SK-N-SH (cell line): ENCODE measurements around the gene TBL1X. TPM values are rescaled to one million over a fixed set of nuclear protein-coding genes. Genes with fewer than 3 reads are reported as not detected.

ENCODE experiments used
- CTCF ChIA-PET: fragments of 300-600, 350-600 bp; formaldehyde crosslinking; extraction: SDS; loops from one replicate; lab custom pipeline; 2021; lab: Yijun Ruan, JAX
- POLR2A ChIA-PET: fragments of 350-600 bp; sonication (Branson Sonifier 250); formaldehyde crosslinking; extraction: SDS; loops from one replicate; lab custom pipeline; 2020; ENCODE audit warnings: antibody characterized with exemption, inconsistent platforms; lab: Yijun Ruan, JAX
- DNase-seq: peaks from one replicate; pipeline ENCODE4 v3.0.0; 2012
- H2AFZ ChIP-seq: fragments of 200-600 bp; sonication (generic); 2 replicates; pipeline ENCODE4 v1.8.1; 2016; ENCODE audit warnings: antibody characterized with exemption, mild to moderate bottlenecking, low read depth
- H3F3A ChIP-seq: fragments of 200-600 bp; sonication (generic); replicated peaks from 2 replicates; pipeline ENCODE3; 2016; ENCODE audit warnings: antibody characterized with exemption, mild to moderate bottlenecking; ENCODE audit not compliant: insufficient read depth
- H3K27ac ChIP-seq, 2 experiments: fragments of 200-500 bp in 1 of 2; fragments of 200-600 bp in 1 of 2; sonication (Bioruptor generic) in 1 of 2; sonication (generic), shearing (Covaris generic) in 1 of 2; 2 replicates each; pipeline versions ENCODE4 v1.5.1 to v1.6.1; 2014 to 2016; ENCODE audit warnings: low read depth in 2 of 2, inconsistent platforms in 1 of 2, low read length in 1 of 2, mild to moderate bottlenecking in 1 of 2, mixed read lengths in 1 of 2
- H3K27me3 ChIP-seq: fragments of 200-600 bp; sonication (generic), shearing (Covaris generic); 2 replicates; pipeline ENCODE4 v1.6.1; 2016; ENCODE audit warnings: mixed run types; ENCODE audit not compliant: insufficient read depth
- H3K36me3 ChIP-seq, 2 experiments: fragments of 200-500 bp in 1 of 2; fragments of 200-600 bp in 1 of 2; sonication (Bioruptor generic) in 1 of 2; sonication (generic) in 1 of 2; replicated peaks in 1 of 2; 2 replicates each; pipeline versions ENCODE3 to v1.5.1; 2014 to 2016; ENCODE audit warnings: low read length in 1 of 2, mild to moderate bottlenecking in 1 of 2; ENCODE audit not compliant: insufficient read depth in 2 of 2, control insufficient read depth in 1 of 2
- H3K4me1 ChIP-seq, 2 experiments: fragments of 200-500 bp in 1 of 2; fragments of 200-600 bp in 1 of 2; sonication (Bioruptor generic) in 1 of 2; sonication (generic), shearing (Covaris generic) in 1 of 2; 2 replicates each; pipeline versions ENCODE4 v1.5.1 to v1.6.1; 2014 to 2016; ENCODE audit warnings: low read depth in 1 of 2, low read length in 1 of 2, mixed run types in 1 of 2; ENCODE audit not compliant: insufficient read depth in 2 of 2, control insufficient read depth in 1 of 2
- H3K4me2 ChIP-seq: fragments of 200-600 bp; sonication (generic), shearing (Covaris generic); 2 replicates; pipeline ENCODE4 v1.6.1; 2017; ENCODE audit warnings: mixed run types
- H3K4me3 ChIP-seq, 2 experiments: fragments of 200-500 bp in 1 of 2; fragments of 200-600 bp in 1 of 2; sonication (Bioruptor generic) in 1 of 2; sonication (generic), shearing (Covaris generic) in 1 of 2; 2 replicates each; pipeline versions ENCODE4 v1.5.1 to v1.8.1; 2014 to 2016; ENCODE audit warnings: low read depth in 2 of 2, inconsistent platforms in 1 of 2, low read length in 1 of 2, mild to moderate bottlenecking in 1 of 2, mixed read lengths in 1 of 2, moderate library complexity in 1 of 2
- H3K79me2 ChIP-seq: fragments of 200-600 bp; sonication (generic); 2 replicates; pipeline ENCODE4 v1.8.1; 2017; ENCODE audit warnings: mild to moderate bottlenecking; ENCODE audit not compliant: insufficient read depth
- H3K9ac ChIP-seq: fragments of 200-600 bp; sonication (generic); 2 replicates; pipeline ENCODE4 v1.6.1; 2017; ENCODE audit warnings: mixed run types
- H3K9me2 ChIP-seq: fragments of 200-600 bp; sonication (generic); 2 replicates; pipeline ENCODE4 v1.6.1; 2017; ENCODE audit warnings: mixed run types
- H3K9me3 ChIP-seq: fragments of 200-600 bp; sonication (generic); 2 replicates; pipeline ENCODE4 v1.6.1; 2017; ENCODE audit warnings: mixed run types, mild to moderate bottlenecking, moderate library complexity
- H4K20me1 ChIP-seq: fragments of 200-600 bp; sonication (generic); 2 replicates; pipeline ENCODE4 v1.6.1; 2017; ENCODE audit warnings: mild to moderate bottlenecking, mixed run types; ENCODE audit not compliant: insufficient read depth
- CHD2 ChIP-seq: fragments of 150-350 bp; IDR thresholded peaks from 2 replicates; pipeline ENCODE4 v1.6.1; 2018; ENCODE audit warnings: low read length; ENCODE audit not compliant: partially characterized antibody
- EZH2phosphoT487 ChIP-seq: fragments of 200-600 bp; sonication (generic); IDR thresholded peaks from 2 replicates; pipeline ENCODE4 v1.6.1; 2017; ENCODE audit warnings: low read depth, mixed run types, mild to moderate bottlenecking, antibody characterized with exemption, moderate library complexity, borderline replicate concordance
- FOSL2 ChIP-seq: IDR thresholded peaks from 2 replicates; pipeline ENCODE4 v1.4.0; 2012; ENCODE audit warnings: low read depth, mild to moderate bottlenecking, moderate library complexity, borderline replicate concordance
- GATA2 ChIP-seq: sonication (generic); formaldehyde crosslinking; IDR thresholded peaks from 2 replicates; pipeline ENCODE4 v1.5.0; 2020; ENCODE audit warnings: mild to moderate bottlenecking, missing genetic modification reagents
- IRF3 ChIP-seq: fragments of 150-350 bp; IDR thresholded peaks from 2 replicates; pipeline ENCODE4 v1.6.1; 2016; ENCODE audit warnings: mild to moderate bottlenecking, low read depth, low read length
- JUND ChIP-seq: IDR thresholded peaks from 2 replicates; pipeline ENCODE4 v1.4.0; 2012
- MEF2A ChIP-seq: IDR thresholded peaks from 2 replicates; pipeline ENCODE4 v1.4.0; 2012; ENCODE audit warnings: low read depth, borderline replicate concordance
- POLR2AphosphoS5 ChIP-seq: IDR thresholded peaks from 2 replicates; pipeline ENCODE4 v1.6.1; 2012; ENCODE audit warnings: low read depth, low read length
- RXRA ChIP-seq: IDR thresholded peaks from 2 replicates; pipeline ENCODE4 v1.4.0; 2012; ENCODE audit warnings: low read depth, mild to moderate bottlenecking, borderline replicate concordance
- SIN3A ChIP-seq: IDR thresholded peaks from 2 replicates; pipeline ENCODE4 v1.6.1; 2012; ENCODE audit warnings: low read depth, mild to moderate bottlenecking, low read length, moderate library complexity, borderline replicate concordance
- TCF12 ChIP-seq: IDR thresholded peaks from 2 replicates; pipeline ENCODE4 v1.4.0; 2012
- TEAD4 ChIP-seq: IDR thresholded peaks from 2 replicates; pipeline ENCODE4 v1.4.0; 2012; ENCODE audit warnings: mild to moderate bottlenecking, borderline replicate concordance; ENCODE audit not compliant: insufficient read depth
- USF1 ChIP-seq: IDR thresholded peaks from 2 replicates; pipeline ENCODE4 v1.4.0; 2012; ENCODE audit warnings: low read depth, borderline replicate concordance
- ZBTB33 ChIP-seq: IDR thresholded peaks from 2 replicates; pipeline ENCODE4 v1.4.0; 2012; ENCODE audit warnings: low read depth, borderline replicate concordance
- WGBS: methylation state at CpG from one replicate; pipeline ENCODE4 v1.1.6; 2017; ENCODE audit warnings: low lambda C conversion rate; 5-methylcytosine and 5-hydroxymethylcytosine counted together
- polyA plus RNA-seq, 3 experiments: library from polyadenylated mRNA; depleted of rRNA; stranded (reverse); fragments of >200 nt; gene quantifications; 2 replicates each; pipeline ENCODE4 v1.2.3, GENCODE V29; 2012

The TBL1X gene
- polyA plus RNA-seq, 1 of the 3 experiments (the other 2 are of a cell fraction), result 10.6 TPM

GRCh38 chrX:9495496-9495895 is 30.6 kb downstream of the TBL1X start (continued):
- TF ChIP-seq TCF12, result no peak
- TF ChIP-seq SIN3A, result no peak
- no peak for TF ChIP-seq USF1
- no peak for TF ChIP-seq FOSL2

GRCh38 chrX:9498236-9498635 is 33.4 kb downstream of the TBL1X start:
- no peak overlapping the region; a peak in 1 of 4 replicates for H3K27ac ChIP-seq
- H3K9ac ChIP-seq, result no peak overlapping the region
- POLR2A ChIA-PET, result no interaction called here
- no peaks in the 10 kb centered on the region for H3K9me2 ChIP-seq
- H3K4me3 ChIP-seq, result no peak overlapping the region
- peaks cover 30% of the 10 kb centered on the region for H3K79me2 ChIP-seq
- no peak overlapping the region for H3K4me2 ChIP-seq
- CTCF ChIA-PET, result interaction anchor here (1.7 kb wide), 1 partner anchor 146 kb away, joined by 3 read pairs; no protein-coding TSS in a partner anchor
- no peaks in the 10 kb centered on the region for H3F3A ChIP-seq
- WGBS, result 37% methylated on average over 5 of the region's 5 CpGs
- peak; percentile 28 for DNase-seq
- no peaks in the 10 kb centered on the region for H3K9me3 ChIP-seq
- H3K27me3 ChIP-seq, result no peaks in the 10 kb centered on the region
- peaks cover under 1% of the 10 kb centered on the region; the same call in 1 of the 2 replicates for H4K20me1 ChIP-seq
- H3K4me1 ChIP-seq, result peaks cover 0 to 4% of the 10 kb centered on the region in 2 experiments; a peak in 1 of 4 replicates
- H2AFZ ChIP-seq, result no peak overlapping the region
- H3K36me3 ChIP-seq, result peaks cover 3 to 5% of the 10 kb centered on the region in 2 experiments
- TF ChIP-seq USF1, result no peak
- TF ChIP-seq TEAD4, result no peak
- TF ChIP-seq JUND, result no peak
- TF ChIP-seq GATA2 (CRISPR knock-in tag), result no peak
- TF ChIP-seq CHD2, result no peak
- no peak for TF ChIP-seq ZBTB33
- no peak for TF ChIP-seq POLR2AphosphoS5
- TF ChIP-seq IRF3, result no peak
- no peak for TF ChIP-seq EZH2phosphoT487
- no peak for TF ChIP-seq MEF2A
- no peak for TF ChIP-seq RXRA
